ENCODE data around the gene ASIC5. TPM values are rescaled to one million over a fixed set of nuclear protein-coding genes. Genes with fewer than 3 reads are reported as not detected.
"Not testable (repeated sequence)": the region's sequence is repeated elsewhere in the genome, so short reads cannot be mapped to it uniquely, and the experiment has no call there.

The ASIC5 gene
- total and polyA plus RNA-seq, 2 experiments from 2014 or later, result not detected

GRCh38 chr4:155900381-155900780 lies 34.3 kb upstream of the ASIC5 start:
- 31% methylated on average over 1 of the region's 1 CpG for WGBS (ENCODE audit: low lambda C conversion rate, missing lambda C conversion rate)
- Histone ChIP-seq H4K20me1 (ENCODE audit: insufficient read depth, poor library complexity, severe bottlenecking) (no peaks in the 10 kb centered on the region), H3K9me3 (ENCODE audit: low read depth) (no peaks in the 10 kb centered on the region), H3K27ac (peak overlapping the region; percentile 26), H3K4me3 (no peak overlapping the region), H3K9me2 (replicated peaks; ENCODE audit: insufficient read depth) (no peaks in the 10 kb centered on the region), H3K79me2 (no peaks in the 10 kb centered on the region), H3K4me1 (ENCODE audit: insufficient read depth) (peaks cover 14% of the 10 kb centered on the region), H3K36me3 (replicated peaks; ENCODE audit: insufficient read depth, low read depth) (no peaks in the 10 kb centered on the region), H3K4me2 (peak overlapping the region; percentile 4), H3K27me3 (no peaks in the 10 kb centered on the region), H2AFZ (no peak overlapping the region)
- TF ChIP-seq EZH2 (IDR thresholded peaks at IDR 0.05; ENCODE audit: borderline replicate concordance) (no peak), EZH2phosphoT487 (IDR thresholded peaks at IDR 0.05; ENCODE audit: low read depth, severe bottlenecking, unreplicated experiment) (no peak)
- TF ChIP-seq, protein P1, sequence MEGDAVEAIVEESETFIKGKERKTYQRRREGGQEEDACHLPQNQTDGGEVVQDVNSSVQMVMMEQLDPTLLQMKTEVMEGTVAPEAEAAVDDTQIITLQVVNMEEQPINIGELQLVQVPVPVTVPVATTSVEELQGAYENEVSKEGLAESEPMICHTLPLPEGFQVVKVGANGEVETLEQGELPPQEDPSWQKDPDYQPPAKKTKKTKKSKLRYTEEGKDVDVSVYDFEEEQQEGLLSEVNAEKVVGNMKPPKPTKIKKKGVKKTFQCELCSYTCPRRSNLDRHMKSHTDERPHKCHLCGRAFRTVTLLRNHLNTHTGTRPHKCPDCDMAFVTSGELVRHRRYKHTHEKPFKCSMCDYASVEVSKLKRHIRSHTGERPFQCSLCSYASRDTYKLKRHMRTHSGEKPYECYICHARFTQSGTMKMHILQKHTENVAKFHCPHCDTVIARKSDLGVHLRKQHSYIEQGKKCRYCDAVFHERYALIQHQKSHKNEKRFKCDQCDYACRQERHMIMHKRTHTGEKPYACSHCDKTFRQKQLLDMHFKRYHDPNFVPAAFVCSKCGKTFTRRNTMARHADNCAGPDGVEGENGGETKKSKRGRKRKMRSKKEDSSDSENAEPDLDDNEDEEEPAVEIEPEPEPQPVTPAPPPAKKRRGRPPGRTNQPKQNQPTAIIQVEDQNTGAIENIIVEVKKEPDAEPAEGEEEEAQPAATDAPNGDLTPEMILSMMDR (IDR thresholded peaks at IDR 0.05; ENCODE audit: poor library complexity), result no peak
- peak; percentile 30 for DNase-seq (ENCODE audit: low spot score)

GRCh38 chr4:155899891-155900290 lies 33.8 kb upstream of the ASIC5 start:
- Histone ChIP-seq H3K27ac (peak overlapping the region; percentile 26), H3K79me2 (no peaks in the 10 kb centered on the region), H4K20me1 (ENCODE audit: insufficient read depth, poor library complexity, severe bottlenecking) (no peaks in the 10 kb centered on the region), H2AFZ (no peak overlapping the region), H3K36me3 (replicated peaks; ENCODE audit: insufficient read depth, low read depth) (no peaks in the 10 kb centered on the region), H3K27me3 (no peaks in the 10 kb centered on the region), H3K4me1 (ENCODE audit: insufficient read depth) (peaks cover 14% of the 10 kb centered on the region), H3K9me2 (replicated peaks; ENCODE audit: insufficient read depth) (no peaks in the 10 kb centered on the region), H3K4me2 (peak overlapping the region; percentile 4), H3K9me3 (ENCODE audit: low read depth) (no peaks in the 10 kb centered on the region), H3K4me3 (no peak overlapping the region)
- DNase-seq (ENCODE audit: low spot score), result no peak
- WGBS (ENCODE audit: low lambda C conversion rate, missing lambda C conversion rate), result 26% methylated on average over 3 of the region's 3 CpGs
- TF ChIP-seq EZH2 (IDR thresholded peaks at IDR 0.05; ENCODE audit: borderline replicate concordance) (no peak), EZH2phosphoT487 (IDR thresholded peaks at IDR 0.05; ENCODE audit: low read depth, severe bottlenecking, unreplicated experiment) (no peak)
- TF ChIP-seq, protein P1 (IDR thresholded peaks at IDR 0.05; ENCODE audit: poor library complexity), result no peak

DNA sequence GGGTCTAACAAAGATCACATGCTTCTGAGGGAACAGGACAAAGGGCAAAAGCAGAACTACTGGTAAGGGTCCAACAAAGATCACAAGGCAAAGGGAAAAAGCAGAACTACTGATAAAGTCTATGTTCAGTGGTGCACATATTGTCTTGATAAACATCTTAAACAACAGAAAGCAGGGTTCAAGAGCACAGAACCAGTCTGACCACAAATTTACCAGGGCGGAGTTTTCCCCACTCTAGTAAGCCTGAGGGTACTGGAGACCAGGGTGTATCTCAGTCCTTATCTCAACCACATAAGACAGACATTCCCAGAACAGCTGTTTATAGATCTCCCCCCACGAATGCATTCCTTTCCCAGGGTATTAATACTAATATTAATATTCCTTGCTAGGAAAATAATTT lies 32.3 kb upstream of the ASIC5 start:
- not testable (repeated sequence) for H3K9me3 ChIP-seq (ENCODE audit: low read depth); H3K36me3 ChIP-seq (replicated peaks; ENCODE audit: insufficient read depth, low read depth); DNase-seq (ENCODE audit: low spot score); H4K20me1 ChIP-seq (ENCODE audit: insufficient read depth, poor library complexity, severe bottlenecking); H3K4me2 ChIP-seq; H3K27me3 ChIP-seq; H3K79me2 ChIP-seq; H3K9me2 ChIP-seq (replicated peaks; ENCODE audit: insufficient read depth); H3K27ac ChIP-seq; H3K4me3 ChIP-seq; H2AFZ ChIP-seq
- peaks cover 14% of the 10 kb centered on the region for H3K4me1 ChIP-seq (ENCODE audit: insufficient read depth)
- 85% methylated on average over 2 of the region's 2 CpGs for WGBS (ENCODE audit: low lambda C conversion rate, missing lambda C conversion rate)

DNA sequence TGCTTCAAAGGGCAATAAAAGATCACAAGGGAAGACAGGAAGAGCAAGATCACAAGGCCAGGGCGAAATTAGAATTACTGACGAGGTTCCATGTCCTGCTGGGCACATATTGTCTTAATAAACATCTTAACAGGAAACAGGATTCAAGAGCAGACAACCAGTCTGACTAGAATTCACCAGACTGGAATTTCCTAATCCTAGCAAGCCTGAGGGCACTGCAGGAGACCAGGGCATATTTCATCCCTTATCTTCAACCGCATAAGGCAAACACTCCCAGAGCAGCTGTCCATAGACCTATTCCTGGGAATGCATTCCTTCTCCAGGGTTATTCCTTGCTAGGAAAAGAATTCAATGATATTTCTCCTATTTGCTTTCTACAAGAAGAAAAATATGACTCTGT lies 25.0 kb upstream of the ASIC5 start:
- DNase-seq (ENCODE audit: low spot score), result no peak
- Histone ChIP-seq H3K36me3 (replicated peaks; ENCODE audit: insufficient read depth, low read depth) (no peaks in the 10 kb centered on the region), H3K4me1 (ENCODE audit: insufficient read depth) (peaks cover 12% of the 10 kb centered on the region), H3K27me3 (no peaks in the 10 kb centered on the region), H3K79me2 (no peaks in the 10 kb centered on the region), H3K9me3 (ENCODE audit: low read depth) (peaks cover 7% of the 10 kb centered on the region), H4K20me1 (ENCODE audit: insufficient read depth, poor library complexity, severe bottlenecking) (no peaks in the 10 kb centered on the region), H2AFZ (no peak overlapping the region), H3K4me3 (no peak overlapping the region), H3K4me2 (no peak overlapping the region), H3K27ac (no peak overlapping the region), H3K9me2 (replicated peaks; ENCODE audit: insufficient read depth) (no peaks in the 10 kb centered on the region)
- WGBS (ENCODE audit: low lambda C conversion rate, missing lambda C conversion rate), result 60% methylated on average over 3 of the region's 3 CpGs
- TF ChIP-seq EZH2 (IDR thresholded peaks at IDR 0.05; ENCODE audit: borderline replicate concordance), result no peak

Data from hepatocyte (in vitro differentiated cells).